Lung microvascular endothelial cell (primary cell): ENCODE measurements around the gene INTS11. TPM values are rescaled to one million over a fixed set of nuclear protein-coding genes. Genes with fewer than 3 reads are reported as not detected.

Experiments used
- DNase-seq, 2 donors: peaks; one replicate each; pipeline versions ENCODE4 v3.0.0 to v3.0.0-alpha.2; 2010; ENCODE audit warnings: low read depth in 2 of 2
- total RNA-seq: library from RNA; depleted of rRNA; stranded (reverse); fragments of >200 nt; gene quantifications from 2 replicates; pipeline ENCODE4 v1.2.1, GENCODE V29; 2014

Gene INTS11
- total RNA-seq, 1 donor from 2014 or later, result 50.4 TPM

GRCh38 chr1:1299686-1300351 is 24.6 kb downstream of the INTS11 start:
- DNase-seq, result no peak

GRCh38 chr1:1298861-1299685 is 25.4 kb downstream of the INTS11 start:
- peak; percentile 50 to 57 for DNase-seq

- no peak for DNase-seq
These were observed 26.5 kb downstream of the INTS11 start for GRCh38 chr1:1297802-1298424.

GRCh38 chr1:1296070-1297061 is 28.1 kb downstream of the INTS11 start:
- DNase-seq, result no peak

GRCh38 chr1:1295154-1295923 is 29.1 kb downstream of the INTS11 start:
- DNase-seq, result no peak

- DNase-seq, result no peak
These were observed 30.1 kb downstream of the INTS11 start for GRCh38 chr1:1294250-1294890.

GRCh38 chr1:1293263-1294249 is 30.9 kb downstream of the INTS11 start:
- DNase-seq, result peak in 1 of 2 donors; percentile 40

- no peak for DNase-seq
These were observed 31.6 kb downstream of the INTS11 start for GRCh38 chr1:1292851-1293250.

- no peak for DNase-seq
These were observed 32.0 kb downstream of the INTS11 start for GRCh38 chr1:1292442-1292779.

GRCh38 chr1:1291548-1292441 is 32.7 kb downstream of the INTS11 start:
- DNase-seq, result peak; percentile 63 to 83

GRCh38 chr1:1291023-1291528 is 33.4 kb downstream of the INTS11 start:
- DNase-seq, result no peak

- peak; percentile 60 to 80 for DNase-seq
These were observed 34.2 kb downstream of the INTS11 start for GRCh38 chr1:1290238-1290731.

GRCh38 chr1:1287288-1288110 is 37.0 kb downstream of the INTS11 start:
- no peak for DNase-seq

GRCh38 chr1:1286313-1287261 is 37.9 kb downstream of the INTS11 start:
- DNase-seq, result no peak

GRCh38 chr1:1285611-1286311 is 38.7 kb downstream of the INTS11 start:
- DNase-seq, result no peak
